ENCODE measurements around the gene GID4. TPM values are rescaled to one million over a fixed set of nuclear protein-coding genes. Genes with fewer than 3 reads are reported as not detected.

The GID4 gene
- total and polyA plus RNA-seq, 2 of the 4 experiments (the other 2 are of a cell fraction): 3.9 to 5.6 TPM

- Histone ChIP-seq H2BK15ac (ENCODE audit: low read depth, low read length) (no peak overlapping the region), H3K56ac (ENCODE audit: extremely low read depth, insufficient read depth, low read length) (no peak overlapping the region), H3K23ac (ENCODE audit: low read depth, low read length) (no peak overlapping the region), H2AK9ac (replicated peaks; ENCODE audit: low read depth, low read length, poor library complexity) (no peak overlapping the region), H3K9me1 (ENCODE audit: insufficient read depth, low read length) (peaks cover 2% of the 10 kb centered on the region), H3K9ac (ENCODE audit: low read depth, low read length) (no peak overlapping the region), H3K9me3 (ENCODE audit: control insufficient read depth, insufficient read depth, low read length) (no peaks in the 10 kb centered on the region), H2BK5ac (ENCODE audit: low read depth, low read length, poor library complexity, severe bottlenecking) (no peak overlapping the region), H3K14ac (replicated peaks; ENCODE audit: low read depth, low read length) (no peak overlapping the region), H3K4me2 (ENCODE audit: low read depth, low read length) (no peak overlapping the region), H3K4ac (ENCODE audit: low read depth, low read length) (no peak overlapping the region), H2BK20ac (ENCODE audit: low read depth, low read length) (no peak overlapping the region), H2BK120ac (ENCODE audit: low read depth, low read length) (no peak overlapping the region), H3K18ac (ENCODE audit: low read depth, low read length) (no peak overlapping the region), H3K4me3 (ENCODE audit: insufficient read depth, low read depth, low read length) (no peak overlapping the region), H4K20me1 (ENCODE audit: insufficient read depth, low read length) (no peaks in the 10 kb centered on the region), H3K27me3 (ENCODE audit: control insufficient read depth, insufficient read depth, low read length) (no peaks in the 10 kb centered on the region), H2AK5ac (ENCODE audit: low read depth, low read length) (no peak overlapping the region; the same call in 1 of the 2 replicates), H4K8ac (ENCODE audit: low read depth in 2 of 2, low read length in 2 of 2) (no peak overlapping the region), H3K36me3 (ENCODE audit: control insufficient read depth, insufficient read depth, low read length) (no peaks in the 10 kb centered on the region), H4K91ac (ENCODE audit: insufficient read depth, low read depth, low read length) (no peak overlapping the region), H3K27ac (ENCODE audit: insufficient read depth, low read length) (no peak overlapping the region), H3K79me1 (ENCODE audit: low read depth in 1 of 2, low read length in 2 of 2) (no peaks in the 10 kb centered on the region), H3K4me1 (ENCODE audit: control insufficient read depth, insufficient read depth, low read length) (peaks cover 8% of the 10 kb centered on the region; the same call in 1 of the 2 replicates), H2AFZ (replicated peaks; ENCODE audit: low read length, poor library complexity) (no peak overlapping the region), H4K5ac (ENCODE audit: low read depth, low read length) (no peak overlapping the region)
- no peak for TF ChIP-seq MAFK (IDR thresholded peaks at IDR 0.05; ENCODE audit: low read depth, low read length)
- DNase-seq (no peak), ATAC-seq (ENCODE audit: low read depth) (no peak)
- WGBS, 2 experiments (ENCODE audit: extremely low coverage in 2 of 2, insufficient read length in 1 of 2): 100% methylated on average over 4 of the region's 12 CpGs; no CpG with 5 or more reads in 1 of the 2 experiments
- no TSS peak for BruUV-seq (replicated peaks)
- POLR2A ChIA-PET (ENCODE audit: unreplicated experiment): no interaction called here
- dilution Hi-C loops (cut with HindIII; ENCODE audit: low sequenced_read_pairs, unreplicated experiment): no loop called here
- in situ Hi-C loops (cut with MboI; ENCODE audit: low sequenced_read_pairs): no loop called here
- intact Hi-C loops (cut with micrococcal nuclease): loop anchor here (5.0 kb wide), 1 partner anchor 33 kb away; no protein-coding TSS in a partner anchor
- CTCF ChIA-PET: no interaction called here
Measured at GRCh38 chr17:17993852-17994251, 45.4 kb upstream of the GID4 start.

Data from IMR-90 (cell line).